GM13977 (cell line): ENCODE data around the gene ROR1.
"Not testable (repeated sequence)": the region's sequence is repeated elsewhere in the genome, so short reads cannot be mapped to it uniquely, and the experiment has no call there.

Source experiments
- DNase-seq: peaks from one replicate; pipeline ENCODE4 v3.0.0; 2012; ENCODE audit warnings: low spot score
- in situ Hi-C: fragments of 300-500 bp; cut with MboI; formaldehyde crosslinking; loops from one replicate; pipeline ENCODE4 v1.12.0; 2022; ENCODE audit warnings: low sequenced_read_pairs, low pct_unique_long_range_greater_than_20kb, mixed read lengths, inconsistent platforms; ENCODE audit not compliant: unreplicated experiment
- TF ChIP-seq, protein P1 (sequence below): IDR thresholded peaks from 2 replicates; pipeline ENCODE4 v1.5.1; 2012; ENCODE audit warnings: mild to moderate bottlenecking, control low read depth; ENCODE audit not compliant: insufficient read depth; ENCODE audit errors: extremely low read depth, missing control alignments

The ROR1 gene

GRCh38 chr1:63825111-63825510 lies 51.3 kb downstream of the ROR1 start:
- in situ Hi-C loops = no loop called here
- TF ChIP-seq, protein P1, sequence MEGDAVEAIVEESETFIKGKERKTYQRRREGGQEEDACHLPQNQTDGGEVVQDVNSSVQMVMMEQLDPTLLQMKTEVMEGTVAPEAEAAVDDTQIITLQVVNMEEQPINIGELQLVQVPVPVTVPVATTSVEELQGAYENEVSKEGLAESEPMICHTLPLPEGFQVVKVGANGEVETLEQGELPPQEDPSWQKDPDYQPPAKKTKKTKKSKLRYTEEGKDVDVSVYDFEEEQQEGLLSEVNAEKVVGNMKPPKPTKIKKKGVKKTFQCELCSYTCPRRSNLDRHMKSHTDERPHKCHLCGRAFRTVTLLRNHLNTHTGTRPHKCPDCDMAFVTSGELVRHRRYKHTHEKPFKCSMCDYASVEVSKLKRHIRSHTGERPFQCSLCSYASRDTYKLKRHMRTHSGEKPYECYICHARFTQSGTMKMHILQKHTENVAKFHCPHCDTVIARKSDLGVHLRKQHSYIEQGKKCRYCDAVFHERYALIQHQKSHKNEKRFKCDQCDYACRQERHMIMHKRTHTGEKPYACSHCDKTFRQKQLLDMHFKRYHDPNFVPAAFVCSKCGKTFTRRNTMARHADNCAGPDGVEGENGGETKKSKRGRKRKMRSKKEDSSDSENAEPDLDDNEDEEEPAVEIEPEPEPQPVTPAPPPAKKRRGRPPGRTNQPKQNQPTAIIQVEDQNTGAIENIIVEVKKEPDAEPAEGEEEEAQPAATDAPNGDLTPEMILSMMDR = no peak

GRCh38 chr1:63826246-63826861 lies 52.5 kb downstream of the ROR1 start:
- DNase-seq, in situ Hi-C loops: not testable (repeated sequence)

More at GRCh38 chr1:63825111-63825510, 51.3 kb downstream of the ROR1 start:
- no peak for DNase-seq

- DNase-seq = no peak
- in situ Hi-C loops = no loop called here
- TF ChIP-seq, protein P1 = no peak
Measured at GRCh38 chr1:63827411-63828321, 53.8 kb downstream of the ROR1 start.

GRCh38 chr1:63828322-63829044 lies 54.7 kb downstream of the ROR1 start:
- in situ Hi-C loops = no loop called here

DNA sequence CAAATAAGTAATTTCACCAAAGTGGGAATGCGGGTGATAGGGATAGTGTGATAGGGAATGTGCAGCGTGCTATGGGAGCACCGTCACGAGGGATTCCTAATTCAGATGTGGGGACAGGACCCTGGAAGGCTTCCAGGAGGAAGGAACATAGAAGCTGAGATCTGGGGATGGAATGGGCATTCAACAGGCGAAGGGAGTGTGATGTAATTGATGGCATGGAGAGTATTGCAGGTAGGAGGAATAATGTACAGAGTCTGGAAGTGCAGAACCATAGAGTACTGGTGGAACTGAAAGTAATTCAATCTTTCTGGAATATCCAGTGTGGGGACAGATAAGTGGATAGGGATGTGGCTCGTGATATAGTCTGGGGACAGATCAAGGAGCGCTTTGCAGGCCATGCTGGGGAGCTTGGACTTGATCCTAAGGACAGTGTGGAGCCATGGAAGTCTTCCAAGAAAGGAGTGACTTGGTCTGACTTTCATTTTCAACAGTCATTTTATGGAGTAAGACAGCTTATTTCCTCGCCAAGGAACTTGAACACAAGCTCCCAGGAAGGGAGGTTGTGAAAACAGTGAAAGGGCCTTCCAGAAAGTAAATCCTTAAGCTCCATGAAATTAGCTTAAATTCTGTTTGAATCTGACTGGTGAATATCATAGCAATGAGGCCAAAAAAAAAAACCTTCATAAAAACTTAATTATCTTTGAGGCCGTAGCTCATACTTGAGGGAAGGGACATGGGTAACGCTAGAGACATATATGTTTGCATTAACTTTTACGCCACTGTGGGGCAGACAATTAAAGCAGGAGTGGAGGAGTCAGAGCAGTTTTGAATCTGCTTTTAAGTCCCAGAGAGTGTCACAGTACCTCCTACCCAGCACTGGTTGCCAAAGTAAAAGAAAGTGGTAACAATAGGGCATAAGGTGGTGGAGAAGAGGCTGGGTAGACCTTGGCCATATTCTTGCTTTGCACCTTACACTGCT lies 55.8 kb downstream of the ROR1 start:
- no peak for DNase-seq
- TF ChIP-seq, protein P1 = no peak
- in situ Hi-C loops = no loop called here

More at GRCh38 chr1:63828322-63829044, 54.7 kb downstream of the ROR1 start:
- peak; percentile 37 for DNase-seq
- TF ChIP-seq, protein P1 = no peak

DNA sequence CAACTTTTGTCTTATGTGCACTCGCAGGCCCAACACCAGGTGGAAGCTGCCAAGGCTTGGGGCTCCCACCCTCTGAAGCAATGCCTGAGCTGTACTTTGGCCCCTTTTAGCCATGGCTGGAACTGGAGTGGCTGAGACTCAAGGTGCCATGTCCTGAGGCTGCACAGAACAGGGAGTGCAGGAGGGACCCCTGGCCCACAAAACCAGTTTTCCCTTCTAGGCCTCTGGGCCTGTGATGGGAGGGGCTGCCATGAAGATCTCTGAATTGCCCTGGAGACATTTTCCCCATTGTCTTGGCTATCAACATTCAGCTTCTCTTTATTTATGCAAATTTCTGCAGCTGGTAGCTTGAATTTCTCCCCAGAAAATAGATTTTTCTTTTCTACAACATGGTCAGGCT lies 57.6 kb downstream of the ROR1 start:
- no peak for DNase-seq
- TF ChIP-seq, protein P1 = no peak
- in situ Hi-C loops = no loop called here
